Cardiac muscle cell (in vitro differentiated cells and primary cell): ENCODE measurements around the gene SERTM2. TPM values are rescaled to one million over a fixed set of nuclear protein-coding genes. Genes with fewer than 3 reads are reported as not detected.

Experiments
- DNase-seq, 2 donors: peaks; one replicate each; pipeline versions ENCODE4 v3.0.0 to v3.0.0-alpha.2; 2010 to 2017; ENCODE audit warnings: low read depth in 1 of 2, low spot score in 1 of 2
- H3K27ac ChIP-seq: fragments of 200-600 bp; sonication (generic); 2 replicates; pipeline ENCODE4 v1.5.1; 2016
- H3K27me3 ChIP-seq: fragments of 200-600 bp; sonication (generic); 2 replicates; pipeline ENCODE4 v1.6.0; 2016; ENCODE audit warnings: control low read depth
- H3K36me3 ChIP-seq: fragments of 200-600 bp; sonication (generic); 2 replicates; pipeline ENCODE4 v1.5.1; 2016; ENCODE audit warnings: control low read depth
- H3K4me1 ChIP-seq: fragments of 200-600 bp; sonication (generic); 2 replicates; pipeline ENCODE4 v1.8.1; 2017; ENCODE audit warnings: low read depth, mild to moderate bottlenecking, mixed run types
- H3K4me3 ChIP-seq: fragments of 200-600 bp; sonication (generic); 2 replicates; pipeline ENCODE4 v1.5.1; 2016; ENCODE audit warnings: mild to moderate bottlenecking
- H3K9me3 ChIP-seq: fragments of 200-600 bp; sonication (generic); 2 replicates; pipeline ENCODE4 v1.5.1; 2017; ENCODE audit warnings: low read depth, mild to moderate bottlenecking, control low read depth
- polyA plus RNA-seq: library from polyadenylated mRNA; unstranded; fragments of >200 nt; fragmentation: Nextera tagmentation; extraction: Ambion mirVana; gene quantifications from 2 replicates; pipeline ENCODE4 v1.2.1, GENCODE V29; 2016
- total RNA-seq: library from RNA; depleted of rRNA; stranded (reverse); fragments of >200 nt; gene quantifications from 2 replicates; pipeline ENCODE4 v1.2.3, GENCODE V29; 2016
- TF ChIP-seq, protein P1 (sequence below): IDR thresholded peaks from 2 replicates; pipeline ENCODE4 v1.5.1; 2012; ENCODE audit warnings: low read depth, mild to moderate bottlenecking, low read length

SERTM2 gene
- total and polyA plus RNA-seq, 2 experiments from 2014 or later: 11.0 to 12.7 TPM

DNA sequence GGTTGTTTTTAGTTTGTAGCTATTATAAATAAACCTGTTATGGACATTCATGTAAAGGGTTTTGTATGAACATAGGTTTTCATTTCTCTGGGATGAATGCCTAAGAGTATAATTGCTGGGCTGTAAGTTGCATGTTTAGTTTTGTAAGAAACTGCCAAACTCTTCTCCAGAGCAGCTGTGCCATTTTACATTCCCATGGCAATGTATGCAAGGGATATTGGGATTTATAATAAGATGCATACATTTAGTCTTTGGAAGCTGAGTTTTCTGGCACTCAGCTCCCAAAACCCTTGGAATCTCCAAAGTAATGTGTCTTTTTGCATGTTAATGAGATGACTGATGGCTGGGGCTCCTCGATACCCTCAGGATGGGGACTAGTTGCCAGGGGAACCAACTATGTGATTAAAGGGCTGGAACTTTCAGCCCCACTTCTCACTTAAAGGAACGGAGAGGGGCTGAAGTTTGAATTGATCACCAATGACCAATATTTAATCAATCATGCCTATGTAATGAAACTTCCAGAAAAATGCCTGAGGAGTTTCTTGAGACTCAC is 44.0 kb downstream of the SERTM2 start:
- H3K27ac ChIP-seq: no peak overlapping the region
- no peaks in the 10 kb centered on the region for H3K36me3 ChIP-seq
- no peak for DNase-seq
- no peak overlapping the region for H3K4me3 ChIP-seq
- no peaks in the 10 kb centered on the region for H3K27me3 ChIP-seq
- H3K4me1 ChIP-seq: peaks cover 2% of the 10 kb centered on the region
- TF ChIP-seq, protein P1, sequence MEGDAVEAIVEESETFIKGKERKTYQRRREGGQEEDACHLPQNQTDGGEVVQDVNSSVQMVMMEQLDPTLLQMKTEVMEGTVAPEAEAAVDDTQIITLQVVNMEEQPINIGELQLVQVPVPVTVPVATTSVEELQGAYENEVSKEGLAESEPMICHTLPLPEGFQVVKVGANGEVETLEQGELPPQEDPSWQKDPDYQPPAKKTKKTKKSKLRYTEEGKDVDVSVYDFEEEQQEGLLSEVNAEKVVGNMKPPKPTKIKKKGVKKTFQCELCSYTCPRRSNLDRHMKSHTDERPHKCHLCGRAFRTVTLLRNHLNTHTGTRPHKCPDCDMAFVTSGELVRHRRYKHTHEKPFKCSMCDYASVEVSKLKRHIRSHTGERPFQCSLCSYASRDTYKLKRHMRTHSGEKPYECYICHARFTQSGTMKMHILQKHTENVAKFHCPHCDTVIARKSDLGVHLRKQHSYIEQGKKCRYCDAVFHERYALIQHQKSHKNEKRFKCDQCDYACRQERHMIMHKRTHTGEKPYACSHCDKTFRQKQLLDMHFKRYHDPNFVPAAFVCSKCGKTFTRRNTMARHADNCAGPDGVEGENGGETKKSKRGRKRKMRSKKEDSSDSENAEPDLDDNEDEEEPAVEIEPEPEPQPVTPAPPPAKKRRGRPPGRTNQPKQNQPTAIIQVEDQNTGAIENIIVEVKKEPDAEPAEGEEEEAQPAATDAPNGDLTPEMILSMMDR: no peak
- H3K9me3 ChIP-seq: no peaks in the 10 kb centered on the region

DNA sequence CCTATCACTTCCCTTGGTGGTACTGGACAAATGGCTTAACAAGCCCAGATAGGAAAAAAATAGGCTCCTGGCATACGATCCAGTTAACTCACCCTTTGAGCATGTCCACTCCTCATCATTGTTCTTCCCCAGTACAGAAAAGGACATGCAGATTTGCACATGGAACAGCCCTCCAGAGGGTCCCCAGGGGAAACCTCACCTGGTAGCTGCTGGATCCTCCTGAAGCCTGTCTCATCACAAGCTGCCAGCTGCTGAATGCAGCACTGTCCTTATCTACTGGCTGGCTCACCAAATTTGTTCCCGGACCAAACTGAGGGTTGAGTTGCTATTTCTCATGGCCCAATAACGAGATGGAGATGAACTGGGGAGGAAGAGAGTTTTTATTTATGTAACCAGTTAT is 49.4 kb downstream of the SERTM2 start:
- Histone ChIP-seq H3K36me3 (no peaks in the 10 kb centered on the region), H3K9me3 (no peaks in the 10 kb centered on the region), H3K27me3 (no peaks in the 10 kb centered on the region), H3K4me3 (no peak overlapping the region), H3K4me1 (peaks cover 2% of the 10 kb centered on the region), H3K27ac (no peak overlapping the region)
- TF ChIP-seq, protein P1: no peak
- no peak for DNase-seq

DNA sequence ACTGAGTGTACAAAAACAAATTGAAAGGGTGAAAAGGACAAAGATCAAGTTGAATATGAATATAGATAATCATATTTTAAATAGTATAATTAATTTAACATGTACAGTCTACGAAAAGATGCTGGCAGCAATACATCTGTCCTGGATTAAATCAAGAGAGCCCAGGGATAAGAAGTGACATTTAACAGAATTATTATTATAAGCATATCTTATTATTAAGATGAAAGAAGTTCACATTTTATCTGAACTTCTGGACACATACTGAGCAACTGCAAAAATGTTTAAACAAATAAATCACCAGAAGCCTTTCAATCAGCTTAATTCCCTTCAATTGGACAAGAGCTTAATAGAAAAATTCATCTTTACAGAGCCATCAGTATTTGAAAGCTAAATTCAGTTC is 50.4 kb downstream of the SERTM2 start:
- Histone ChIP-seq H3K9me3 (no peaks in the 10 kb centered on the region), H3K36me3 (no peaks in the 10 kb centered on the region), H3K27me3 (no peaks in the 10 kb centered on the region), H3K4me1 (peaks cover 2% of the 10 kb centered on the region), H3K27ac (no peak overlapping the region), H3K4me3 (no peak overlapping the region)
- TF ChIP-seq, protein P1: no peak
- no peak for DNase-seq

DNA sequence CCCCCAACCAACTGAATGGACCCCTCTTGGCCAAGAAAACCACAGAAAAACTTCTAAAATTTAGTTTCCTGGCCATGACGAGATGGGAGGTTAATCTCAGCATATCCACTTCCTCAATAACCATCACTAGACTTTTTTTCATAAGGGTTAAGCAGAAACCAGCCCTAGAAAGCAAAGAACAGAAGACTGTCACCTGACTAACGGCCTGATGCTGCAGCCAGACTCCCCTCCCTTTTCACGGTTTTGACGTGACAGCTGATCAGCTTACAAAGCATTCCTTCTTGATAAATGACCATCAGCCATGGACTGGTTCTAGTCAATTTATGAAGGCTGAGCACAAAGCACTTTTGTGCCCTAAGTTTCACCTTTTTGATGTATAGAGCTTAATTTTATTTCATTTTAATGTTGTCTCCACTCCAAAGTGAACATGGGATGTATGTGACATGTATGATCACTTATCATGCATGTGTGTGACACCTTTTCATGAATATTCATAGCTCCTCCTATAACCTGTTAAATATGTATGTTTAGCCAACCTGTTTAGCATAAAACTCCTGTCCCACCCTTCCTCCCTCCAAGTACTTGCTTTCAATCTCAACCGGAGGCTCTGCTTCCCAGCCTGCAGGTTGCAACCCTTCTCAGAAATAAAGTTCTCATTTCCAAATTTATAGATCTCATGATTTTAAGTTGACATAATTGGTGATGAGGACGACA is 56.3 kb downstream of the SERTM2 start:
- Histone ChIP-seq H3K9me3 (no peaks in the 10 kb centered on the region), H3K4me1 (no peaks in the 10 kb centered on the region), H3K27me3 (no peaks in the 10 kb centered on the region), H3K27ac (no peak overlapping the region), H3K36me3 (no peaks in the 10 kb centered on the region), H3K4me3 (no peak overlapping the region)
- TF ChIP-seq, protein P1: no peak
- no peak for DNase-seq

DNA sequence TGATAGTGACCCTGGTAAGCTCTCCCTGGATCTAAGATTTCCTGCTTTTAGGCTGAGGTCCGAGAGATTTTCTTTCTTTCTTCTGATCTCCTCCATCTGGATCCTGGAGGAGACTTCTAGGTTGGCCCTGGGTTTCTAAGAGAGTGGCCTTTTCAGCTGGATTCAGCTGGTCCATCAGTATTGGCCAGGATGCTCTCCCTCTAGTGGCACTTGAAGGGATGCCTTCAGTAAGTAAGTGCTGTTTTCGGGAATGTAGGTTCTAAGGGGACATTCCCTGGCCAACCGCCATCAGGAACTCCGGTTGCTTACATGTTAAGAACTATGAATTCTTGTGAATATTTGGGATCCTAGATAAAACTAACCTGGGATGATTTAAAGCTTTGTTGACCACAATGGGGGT is 56.9 kb downstream of the SERTM2 start:
- Histone ChIP-seq H3K4me3 (no peak overlapping the region), H3K36me3 (no peaks in the 10 kb centered on the region), H3K9me3 (no peaks in the 10 kb centered on the region), H3K4me1 (no peaks in the 10 kb centered on the region), H3K27me3 (no peaks in the 10 kb centered on the region), H3K27ac (no peak overlapping the region)
- DNase-seq: peak; percentile 16 to 50
- TF ChIP-seq, protein P1: peak; percentile 29
